ENCODE results near the gene RFESD. TPM values are rescaled to one million over a fixed set of nuclear protein-coding genes. Genes with fewer than 3 reads are reported as not detected.
A peak's percentile ranks its signal among the peaks of the same experiment; 100 is the strongest.

RFESD gene
- total and polyA plus RNA-seq, 2 of the 13 experiments (the other 11 are each of a cell fraction or from before 2014, with no cell fraction given): 1.1 to 2.2 TPM

GRCh38 chr5:95646569-95647431, at the start of gene RFESD (continued):
- no peak for TF ChIP-seq ZNF326 (CRISPR knock-in tag; IDR thresholded peaks at IDR 0.05; ENCODE audit: borderline replicate concordance)
- TF ChIP-seq GATAD1 (CRISPR knock-in tag; IDR thresholded peaks at IDR 0.05): peak; percentile 65
- peak; percentile 73 for TF ChIP-seq ATF1 (CRISPR knock-in tag; IDR thresholded peaks at IDR 0.05)
- no peak for TF ChIP-seq CENPX (CRISPR knock-in tag; IDR thresholded peaks at IDR 0.05)
- peak; percentile 64; the same call in 1 of the 2 replicates for TF ChIP-seq FOXC1 (CRISPR knock-in tag; IDR thresholded peaks at IDR 0.05; ENCODE audit: borderline replicate concordance)
- TF ChIP-seq ZNF274 (CRISPR knock-in tag; IDR thresholded peaks at IDR 0.05): 0 out of 2 replicates have a peak, but pooled peaks have one; percentile 44
- TF ChIP-seq NFIC (IDR thresholded peaks at IDR 0.05; ENCODE audit: low read length): no peak; the same call in 1 of the 2 replicates
- no peak for TF ChIP-seq SRF (IDR thresholded peaks at IDR 0.05; ENCODE audit: low read depth, low read length)
- no peak for TF ChIP-seq CENPBD1 (CRISPR knock-in tag; IDR thresholded peaks at IDR 0.05; ENCODE audit: borderline replicate concordance, low read depth)
- no peak for TF ChIP-seq NFIB (CRISPR knock-in tag; IDR thresholded peaks at IDR 0.05; ENCODE audit: borderline replicate concordance)
- peak; percentile 48; the same call in 1 of the 2 replicates for TF ChIP-seq CEBPG (CRISPR knock-in tag; IDR thresholded peaks at IDR 0.05)
- peak; percentile 68; the same call in 1 of the 2 replicates for TF ChIP-seq ZKSCAN8 (CRISPR knock-in tag; IDR thresholded peaks at IDR 0.05; ENCODE audit: borderline replicate concordance)
- TF ChIP-seq FOXO1 (CRISPR knock-in tag; IDR thresholded peaks at IDR 0.05): peak; percentile 67; the same call in 1 of the 2 replicates
- peak; percentile 38; the same call in 1 of the 2 replicates for TF ChIP-seq HMG20A (CRISPR knock-in tag; IDR thresholded peaks at IDR 0.05; ENCODE audit: borderline replicate concordance)
- TF ChIP-seq ZNF83 (CRISPR knock-in tag; IDR thresholded peaks at IDR 0.05; ENCODE audit: borderline replicate concordance): no peak
- peak; percentile 98 for TF ChIP-seq POGZ (CRISPR knock-in tag; IDR thresholded peaks at IDR 0.05)
- no peak; the same call in 1 of the 2 replicates for TF ChIP-seq ZNF749 (CRISPR knock-in tag; IDR thresholded peaks at IDR 0.05; ENCODE audit: borderline replicate concordance)
- no peak for TF ChIP-seq TCF7L2 (IDR thresholded peaks at IDR 0.05; ENCODE audit: low read depth, low read length)
- peak; percentile 84 for TF ChIP-seq DMAP1 (CRISPR knock-in tag; IDR thresholded peaks at IDR 0.05)
- TF ChIP-seq, protein P1, sequence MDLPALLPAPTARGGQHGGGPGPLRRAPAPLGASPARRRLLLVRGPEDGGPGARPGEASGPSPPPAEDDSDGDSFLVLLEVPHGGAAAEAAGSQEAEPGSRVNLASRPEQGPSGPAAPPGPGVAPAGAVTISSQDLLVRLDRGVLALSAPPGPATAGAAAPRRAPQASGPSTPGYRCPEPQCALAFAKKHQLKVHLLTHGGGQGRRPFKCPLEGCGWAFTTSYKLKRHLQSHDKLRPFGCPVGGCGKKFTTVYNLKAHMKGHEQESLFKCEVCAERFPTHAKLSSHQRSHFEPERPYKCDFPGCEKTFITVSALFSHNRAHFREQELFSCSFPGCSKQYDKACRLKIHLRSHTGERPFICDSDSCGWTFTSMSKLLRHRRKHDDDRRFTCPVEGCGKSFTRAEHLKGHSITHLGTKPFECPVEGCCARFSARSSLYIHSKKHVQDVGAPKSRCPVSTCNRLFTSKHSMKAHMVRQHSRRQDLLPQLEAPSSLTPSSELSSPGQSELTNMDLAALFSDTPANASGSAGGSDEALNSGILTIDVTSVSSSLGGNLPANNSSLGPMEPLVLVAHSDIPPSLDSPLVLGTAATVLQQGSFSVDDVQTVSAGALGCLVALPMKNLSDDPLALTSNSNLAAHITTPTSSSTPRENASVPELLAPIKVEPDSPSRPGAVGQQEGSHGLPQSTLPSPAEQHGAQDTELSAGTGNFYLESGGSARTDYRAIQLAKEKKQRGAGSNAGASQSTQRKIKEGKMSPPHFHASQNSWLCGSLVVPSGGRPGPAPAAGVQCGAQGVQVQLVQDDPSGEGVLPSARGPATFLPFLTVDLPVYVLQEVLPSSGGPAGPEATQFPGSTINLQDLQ (CRISPR knock-in tag; IDR thresholded peaks at IDR 0.05): no peak
- no peak for TF ChIP-seq ZBTB42 (CRISPR knock-in tag; IDR thresholded peaks at IDR 0.05)
- TF ChIP-seq TP53 (CRISPR knock-in tag; conservative IDR thresholded peaks at IDR 0.05): 0 out of 2 replicates have a peak, but pooled peaks have one; percentile 11
- TF ChIP-seq ZNF235 (CRISPR knock-in tag; IDR thresholded peaks at IDR 0.05; ENCODE audit: borderline replicate concordance): no peak
- TF ChIP-seq, protein P2, sequence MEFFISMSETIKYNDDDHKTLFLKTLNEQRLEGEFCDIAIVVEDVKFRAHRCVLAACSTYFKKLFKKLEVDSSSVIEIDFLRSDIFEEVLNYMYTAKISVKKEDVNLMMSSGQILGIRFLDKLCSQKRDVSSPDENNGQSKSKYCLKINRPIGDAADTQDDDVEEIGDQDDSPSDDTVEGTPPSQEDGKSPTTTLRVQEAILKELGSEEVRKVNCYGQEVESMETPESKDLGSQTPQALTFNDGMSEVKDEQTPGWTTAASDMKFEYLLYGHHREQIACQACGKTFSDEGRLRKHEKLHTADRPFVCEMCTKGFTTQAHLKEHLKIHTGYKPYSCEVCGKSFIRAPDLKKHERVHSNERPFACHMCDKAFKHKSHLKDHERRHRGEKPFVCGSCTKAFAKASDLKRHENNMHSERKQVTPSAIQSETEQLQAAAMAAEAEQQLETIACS (CRISPR knock-in tag; IDR thresholded peaks at IDR 0.05): peak; percentile 31; the same call in 1 of the 2 replicates
- TF ChIP-seq ZNF720 (CRISPR knock-in tag; IDR thresholded peaks at IDR 0.05): no peak
- peak; percentile 85 for TF ChIP-seq HDAC1 (CRISPR knock-in tag; IDR thresholded peaks at IDR 0.05)
- TF ChIP-seq KAT2B (IDR thresholded peaks at IDR 0.05; ENCODE audit: borderline replicate concordance, low read depth, low read length): no peak
- TF ChIP-seq ZNF782 (CRISPR knock-in tag; IDR thresholded peaks at IDR 0.05; ENCODE audit: borderline replicate concordance): peak; percentile 72; the same call in 1 of the 2 replicates
